ENCODE results near the gene FXYD6. TPM values are rescaled to one million over a fixed set of nuclear protein-coding genes. Genes with fewer than 3 reads are reported as not detected.
A peak's percentile ranks its signal among the peaks of the same experiment; 100 is the strongest.

Gene FXYD6
- total and polyA plus RNA-seq, 2 donors from 2014 or later: 57.8 to 62.7 TPM

DNA sequence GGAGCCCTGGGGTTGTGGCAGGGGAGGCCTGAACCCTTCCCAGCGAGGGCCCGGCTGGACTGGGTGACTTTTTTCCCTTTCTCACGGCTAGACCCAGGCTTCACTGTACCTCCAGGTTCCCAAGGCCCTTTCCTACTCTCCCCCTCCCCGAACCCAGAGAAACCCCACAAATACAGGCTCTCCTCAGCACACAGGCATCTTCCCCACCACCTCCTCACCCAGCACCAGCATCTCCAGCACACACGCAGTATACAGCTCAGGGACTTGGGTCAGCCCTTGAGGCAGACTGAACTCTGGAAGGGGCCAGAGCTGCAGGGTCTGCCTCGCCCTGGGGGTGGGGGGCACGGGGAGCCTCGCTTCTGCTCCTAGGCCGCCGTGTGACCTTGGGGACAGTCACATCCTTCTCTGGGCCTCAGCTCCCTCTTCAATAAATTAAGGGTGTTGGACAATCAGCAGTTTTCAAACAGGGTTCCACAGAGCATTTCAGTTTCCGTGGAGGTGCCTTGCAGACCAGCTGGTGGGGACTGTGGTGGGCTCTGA is 48.2 kb upstream of the FXYD6 start:
- intact Hi-C loops (cut with DNase I): no loop called here
- H3K4me1 ChIP-seq (ENCODE audit: control insufficient read depth in 2 of 3, insufficient read depth in 2 of 3, low read depth in 1 of 3, low read length in 3 of 3): no peaks in the 10 kb centered on the region
- no peaks in the 10 kb centered on the region for H3K27me3 ChIP-seq (ENCODE audit: control insufficient read depth, insufficient read depth, low read length)
- H3K9me3 ChIP-seq (ENCODE audit: control insufficient read depth in 2 of 3, insufficient read depth in 1 of 3, low read length in 3 of 3): no peaks in the 10 kb centered on the region
- TF ChIP-seq, protein P1, sequence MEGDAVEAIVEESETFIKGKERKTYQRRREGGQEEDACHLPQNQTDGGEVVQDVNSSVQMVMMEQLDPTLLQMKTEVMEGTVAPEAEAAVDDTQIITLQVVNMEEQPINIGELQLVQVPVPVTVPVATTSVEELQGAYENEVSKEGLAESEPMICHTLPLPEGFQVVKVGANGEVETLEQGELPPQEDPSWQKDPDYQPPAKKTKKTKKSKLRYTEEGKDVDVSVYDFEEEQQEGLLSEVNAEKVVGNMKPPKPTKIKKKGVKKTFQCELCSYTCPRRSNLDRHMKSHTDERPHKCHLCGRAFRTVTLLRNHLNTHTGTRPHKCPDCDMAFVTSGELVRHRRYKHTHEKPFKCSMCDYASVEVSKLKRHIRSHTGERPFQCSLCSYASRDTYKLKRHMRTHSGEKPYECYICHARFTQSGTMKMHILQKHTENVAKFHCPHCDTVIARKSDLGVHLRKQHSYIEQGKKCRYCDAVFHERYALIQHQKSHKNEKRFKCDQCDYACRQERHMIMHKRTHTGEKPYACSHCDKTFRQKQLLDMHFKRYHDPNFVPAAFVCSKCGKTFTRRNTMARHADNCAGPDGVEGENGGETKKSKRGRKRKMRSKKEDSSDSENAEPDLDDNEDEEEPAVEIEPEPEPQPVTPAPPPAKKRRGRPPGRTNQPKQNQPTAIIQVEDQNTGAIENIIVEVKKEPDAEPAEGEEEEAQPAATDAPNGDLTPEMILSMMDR (IDR thresholded peaks at IDR 0.05; ENCODE audit: borderline replicate concordance, extremely low read depth, insufficient read depth): no peak
- H3K4me3 ChIP-seq (ENCODE audit: low read length in 3 of 3): no peak overlapping the region
- no peak overlapping the region for H3K27ac ChIP-seq (ENCODE audit: low read depth in 2 of 2, low read length in 2 of 2)
- peak in 1 of 5 donors; percentile 54 for DNase-seq
- H3K9ac ChIP-seq (ENCODE audit: low read length in 3 of 3): no peak overlapping the region
- no peak for FAIRE-seq
- H3K36me3 ChIP-seq (ENCODE audit: control insufficient read depth in 2 of 3, insufficient read depth in 3 of 3, low read length in 3 of 3): no peaks in the 10 kb centered on the region

DNA sequence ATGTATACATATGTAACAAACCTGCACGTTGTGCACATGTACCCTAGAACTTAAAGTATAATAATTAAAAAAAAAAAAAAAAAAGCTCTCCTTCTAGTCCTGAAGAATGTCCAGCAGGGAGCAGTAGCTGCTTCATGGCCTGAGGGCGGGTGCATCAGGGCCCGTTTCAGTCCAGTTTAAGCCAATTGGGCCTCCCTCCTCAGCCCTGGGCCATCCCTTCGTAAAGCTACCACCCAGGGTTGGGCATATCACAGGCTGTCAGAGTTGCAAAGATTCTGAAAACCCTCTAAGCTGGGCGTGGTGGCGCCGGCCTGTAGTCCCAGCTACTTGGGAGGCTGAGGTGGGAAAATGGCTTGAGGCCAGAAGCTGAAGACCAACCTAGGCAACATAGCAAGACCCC is 47.3 kb upstream of the FXYD6 start:
- Histone ChIP-seq H3K9ac (ENCODE audit: low read length in 3 of 3) (no peak overlapping the region), H3K4me1 (ENCODE audit: control insufficient read depth in 2 of 3, insufficient read depth in 2 of 3, low read depth in 1 of 3, low read length in 3 of 3) (no peaks in the 10 kb centered on the region), H3K36me3 (ENCODE audit: control insufficient read depth in 2 of 3, insufficient read depth in 3 of 3, low read length in 3 of 3) (no peaks in the 10 kb centered on the region), H3K27ac (ENCODE audit: low read depth in 2 of 2, low read length in 2 of 2) (no peak overlapping the region), H3K4me3 (ENCODE audit: low read length in 3 of 3) (no peak overlapping the region), H3K9me3 (ENCODE audit: control insufficient read depth in 2 of 3, insufficient read depth in 1 of 3, low read length in 3 of 3) (no peaks in the 10 kb centered on the region), H3K27me3 (ENCODE audit: control insufficient read depth, insufficient read depth, low read length) (no peaks in the 10 kb centered on the region)
- no peak for FAIRE-seq
- intact Hi-C loops (cut with DNase I): no loop called here
- TF ChIP-seq, protein P1 (IDR thresholded peaks at IDR 0.05; ENCODE audit: borderline replicate concordance, extremely low read depth, insufficient read depth): no peak
- peak in 1 of 5 donors; percentile 23 for DNase-seq

GRCh38 chr11:117923275-117923674 is 46.8 kb upstream of the FXYD6 start:
- intact Hi-C loops (cut with DNase I): no loop called here
- no peak for FAIRE-seq
- TF ChIP-seq, protein P1 (IDR thresholded peaks at IDR 0.05; ENCODE audit: borderline replicate concordance, extremely low read depth, insufficient read depth): no peak

DNA sequence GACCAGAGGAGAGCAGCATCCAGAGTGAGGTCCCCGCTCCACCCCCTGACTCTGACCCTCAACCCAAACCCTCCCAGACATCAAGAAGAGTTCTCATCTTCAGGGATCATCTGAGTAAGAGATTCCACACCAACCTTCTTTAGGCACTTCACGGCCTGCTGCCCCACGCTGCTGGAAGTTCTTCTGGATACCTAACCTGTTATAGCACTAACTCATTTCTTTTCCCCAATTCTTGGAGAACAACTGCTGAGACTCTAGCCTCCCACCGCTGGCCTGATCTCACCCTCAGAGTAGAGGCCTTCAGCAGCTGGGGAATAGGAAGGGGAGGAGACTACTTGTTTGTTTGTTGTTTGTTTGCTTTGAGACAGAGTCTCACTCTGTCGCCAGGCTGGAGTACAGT is 45.4 kb upstream of the FXYD6 start:
- TF ChIP-seq, protein P1 (IDR thresholded peaks at IDR 0.05; ENCODE audit: borderline replicate concordance, extremely low read depth, insufficient read depth): no peak
- Histone ChIP-seq H3K27ac (ENCODE audit: low read depth in 2 of 2, low read length in 2 of 2) (no peak overlapping the region), H3K9ac (ENCODE audit: low read length in 3 of 3) (no peak overlapping the region), H3K9me3 (ENCODE audit: control insufficient read depth in 2 of 3, insufficient read depth in 1 of 3, low read length in 3 of 3) (no peaks in the 10 kb centered on the region), H3K27me3 (ENCODE audit: control insufficient read depth, insufficient read depth, low read length) (no peaks in the 10 kb centered on the region), H3K4me3 (ENCODE audit: low read length in 3 of 3) (no peak overlapping the region), H3K36me3 (ENCODE audit: control insufficient read depth in 2 of 3, insufficient read depth in 3 of 3, low read length in 3 of 3) (no peaks in the 10 kb centered on the region), H3K4me1 (ENCODE audit: control insufficient read depth in 2 of 3, insufficient read depth in 2 of 3, low read depth in 1 of 3, low read length in 3 of 3) (no peaks in the 10 kb centered on the region)
- DNase-seq (peak in 1 of 5 donors; percentile 29), FAIRE-seq (no peak)
- intact Hi-C loops (cut with DNase I): no loop called here

More at GRCh38 chr11:117923275-117923674, 46.8 kb upstream of the FXYD6 start:
- DNase-seq: peak in 1 of 5 donors; percentile 22
- no peaks in the 10 kb centered on the region for H3K36me3 ChIP-seq (ENCODE audit: control insufficient read depth in 2 of 3, insufficient read depth in 3 of 3, low read length in 3 of 3)
- H3K4me3 ChIP-seq (ENCODE audit: low read length in 3 of 3): no peak overlapping the region
- no peaks in the 10 kb centered on the region for H3K4me1 ChIP-seq (ENCODE audit: control insufficient read depth in 2 of 3, insufficient read depth in 2 of 3, low read depth in 1 of 3, low read length in 3 of 3)
- H3K9ac ChIP-seq (ENCODE audit: low read length in 3 of 3): no peak overlapping the region
- no peak overlapping the region for H3K27ac ChIP-seq (ENCODE audit: low read depth in 2 of 2, low read length in 2 of 2)
- H3K27me3 ChIP-seq (ENCODE audit: control insufficient read depth, insufficient read depth, low read length): no peaks in the 10 kb centered on the region
- H3K9me3 ChIP-seq (ENCODE audit: control insufficient read depth in 2 of 3, insufficient read depth in 1 of 3, low read length in 3 of 3): no peaks in the 10 kb centered on the region
